Mesodermal cell (in vitro differentiated cells): ENCODE data around the gene AR.

ENCODE experiments used
- H3K27ac ChIP-seq: 2 replicates; pipeline ENCODE4 v1.7.0; 2013; ENCODE audit warnings: mild to moderate bottlenecking, low read depth, low read length, moderate library complexity; ENCODE audit not compliant: severe bottlenecking
- H3K36me3 ChIP-seq: 2 replicates; pipeline ENCODE4 v1.7.1; 2013; ENCODE audit warnings: mild to moderate bottlenecking, low read length, moderate library complexity; ENCODE audit not compliant: control insufficient read depth, insufficient read depth
- H3K4me1 ChIP-seq: one replicate; pipeline ENCODE4 v1.7.1; 2013; ENCODE audit warnings: mild to moderate bottlenecking, low read length; ENCODE audit not compliant: insufficient read depth, control insufficient read depth, poor library complexity, severe bottlenecking
- H3K4me3 ChIP-seq: 2 replicates; pipeline ENCODE4 v1.7.0; 2013; ENCODE audit warnings: low read length, control low read depth, mild to moderate bottlenecking; ENCODE audit not compliant: insufficient read depth, poor library complexity, severe bottlenecking; ENCODE audit errors: extremely low read depth
- H3K9me3 ChIP-seq: 2 replicates; pipeline ENCODE4 v1.7.1; 2013; ENCODE audit warnings: mild to moderate bottlenecking, low read length, moderate library complexity; ENCODE audit not compliant: control insufficient read depth
- WGBS, 2 experiments: methylation state at CpG; one replicate each; pipeline ENCODE4 v1.1.5; 2013; ENCODE audit warnings: missing lambda C conversion rate in 2 of 2; ENCODE audit not compliant: insufficient coverage in 2 of 2; 5-methylcytosine and 5-hydroxymethylcytosine counted together

The AR gene

GRCh38 chrX:67604979-67605703, 61.3 kb downstream of the AR start:
- Histone ChIP-seq H3K4me1 (peaks cover 20% of the 10 kb centered on the region), H3K27ac (peak overlapping the region; percentile 96), H3K36me3 (no peaks in the 10 kb centered on the region), H3K4me3 (no peak overlapping the region), H3K9me3 (no peaks in the 10 kb centered on the region)
- no CpG with 5 or more reads among the region's 3 CpGs for WGBS, 2 experiments

- Histone ChIP-seq H3K36me3 (no peaks in the 10 kb centered on the region), H3K27ac (no peak overlapping the region), H3K9me3 (no peaks in the 10 kb centered on the region), H3K4me3 (no peak overlapping the region), H3K4me1 (peaks cover 25% of the 10 kb centered on the region)
- WGBS, 2 experiments = 80 to 92% methylated on average over 1 of the region's 1 CpG
Observed at GRCh38 chrX:67607466-67607865, 63.6 kb downstream of the AR start.

- Histone ChIP-seq H3K4me3 (no peak overlapping the region), H3K9me3 (no peaks in the 10 kb centered on the region), H3K27ac (no peak overlapping the region), H3K36me3 (no peaks in the 10 kb centered on the region), H3K4me1 (peaks cover 28% of the 10 kb centered on the region)
- WGBS, 2 experiments = no CpG with 5 or more reads among the region's 1 CpG
Observed at GRCh38 chrX:67610282-67610681, 66.5 kb downstream of the AR start.

GRCh38 chrX:67612231-67612630, 68.4 kb downstream of the AR start:
- peaks cover 28% of the 10 kb centered on the region for H3K4me1 ChIP-seq
- 40 to 100% methylated on average over 1 of the region's 3 CpGs for WGBS, 2 experiments

GRCh38 chrX:67613366-67613765, 69.5 kb downstream of the AR start:
- peaks cover 20% of the 10 kb centered on the region for H3K4me1 ChIP-seq
- H3K9me3 ChIP-seq = no peaks in the 10 kb centered on the region
- H3K36me3 ChIP-seq = no peaks in the 10 kb centered on the region
- H3K27ac ChIP-seq = peak overlapping the region; percentile 41
- no peak overlapping the region for H3K4me3 ChIP-seq

More at GRCh38 chrX:67612231-67612630, 68.4 kb downstream of the AR start:
- Histone ChIP-seq H3K27ac (no peak overlapping the region), H3K36me3 (no peaks in the 10 kb centered on the region), H3K4me3 (no peak overlapping the region), H3K9me3 (no peaks in the 10 kb centered on the region)

GRCh38 chrX:67613996-67614395, 70.2 kb downstream of the AR start:
- WGBS, 2 experiments = no CpG with 5 or more reads among the region's 2 CpGs
- Histone ChIP-seq H3K4me1 (peaks cover 20% of the 10 kb centered on the region), H3K27ac (peak overlapping the region; percentile 41), H3K4me3 (no peak overlapping the region), H3K9me3 (no peaks in the 10 kb centered on the region), H3K36me3 (no peaks in the 10 kb centered on the region)

- H3K27ac ChIP-seq = no peak overlapping the region
- no CpG with 5 or more reads among the region's 1 CpG for WGBS, 2 experiments
- H3K36me3 ChIP-seq = no peaks in the 10 kb centered on the region
- H3K4me3 ChIP-seq = no peak overlapping the region
- peaks cover 20% of the 10 kb centered on the region for H3K4me1 ChIP-seq
- H3K9me3 ChIP-seq = no peaks in the 10 kb centered on the region
Observed at GRCh38 chrX:67614423-67614822, 70.6 kb downstream of the AR start.

- H3K4me1 ChIP-seq = peaks cover 3% of the 10 kb centered on the region
- H3K36me3 ChIP-seq = no peaks in the 10 kb centered on the region
- no peak overlapping the region for H3K4me3 ChIP-seq
- H3K27ac ChIP-seq = no peak overlapping the region
- WGBS, 2 experiments = 80% methylated on average over 1 of the region's 1 CpG; no CpG with 5 or more reads in 1 of the 2 experiments
- no peaks in the 10 kb centered on the region for H3K9me3 ChIP-seq
Observed at GRCh38 chrX:67619253-67619652, 75.4 kb downstream of the AR start.

- Histone ChIP-seq H3K9me3 (no peaks in the 10 kb centered on the region), H3K4me3 (no peak overlapping the region), H3K36me3 (no peaks in the 10 kb centered on the region), H3K4me1 (peaks cover 3% of the 10 kb centered on the region), H3K27ac (no peak overlapping the region)
- 86 to 100% methylated on average over 1 of the region's 2 CpGs for WGBS, 2 experiments
Observed at GRCh38 chrX:67622053-67622585, 78.3 kb downstream of the AR start.

GRCh38 chrX:67624325-67624724, 80.5 kb downstream of the AR start:
- Histone ChIP-seq H3K27ac (no peak overlapping the region), H3K36me3 (no peaks in the 10 kb centered on the region), H3K4me1 (peaks cover 3% of the 10 kb centered on the region), H3K9me3 (no peaks in the 10 kb centered on the region), H3K4me3 (no peak overlapping the region)

- no peak overlapping the region for H3K27ac ChIP-seq
- no peaks in the 10 kb centered on the region for H3K9me3 ChIP-seq
- H3K36me3 ChIP-seq = no peaks in the 10 kb centered on the region
- WGBS, 2 experiments = no CpG with 5 or more reads among the region's 2 CpGs
- no peaks in the 10 kb centered on the region for H3K4me1 ChIP-seq
- no peak overlapping the region for H3K4me3 ChIP-seq
Observed at GRCh38 chrX:67635424-67635823, 91.6 kb downstream of the AR start.
